Loucy (cell line): ENCODE data around the gene KLHL30.

Experiments used
- EZH2phosphoT487 ChIP-seq: fragments of 200-600 bp; IDR thresholded peaks from 2 replicates; pipeline ENCODE4 v1.6.1; 2018; ENCODE audit warnings: antibody characterized with exemption, mild to moderate bottlenecking, moderate library complexity, borderline replicate concordance
- TF ChIP-seq, protein P1 (sequence below): fragments of 200-600 bp; sonication (generic); conservative IDR thresholded peaks from 2 replicates; pipeline ENCODE4 v1.5.1; 2014; ENCODE audit warnings: mild to moderate bottlenecking, antibody characterized with exemption, low read length

DNA sequence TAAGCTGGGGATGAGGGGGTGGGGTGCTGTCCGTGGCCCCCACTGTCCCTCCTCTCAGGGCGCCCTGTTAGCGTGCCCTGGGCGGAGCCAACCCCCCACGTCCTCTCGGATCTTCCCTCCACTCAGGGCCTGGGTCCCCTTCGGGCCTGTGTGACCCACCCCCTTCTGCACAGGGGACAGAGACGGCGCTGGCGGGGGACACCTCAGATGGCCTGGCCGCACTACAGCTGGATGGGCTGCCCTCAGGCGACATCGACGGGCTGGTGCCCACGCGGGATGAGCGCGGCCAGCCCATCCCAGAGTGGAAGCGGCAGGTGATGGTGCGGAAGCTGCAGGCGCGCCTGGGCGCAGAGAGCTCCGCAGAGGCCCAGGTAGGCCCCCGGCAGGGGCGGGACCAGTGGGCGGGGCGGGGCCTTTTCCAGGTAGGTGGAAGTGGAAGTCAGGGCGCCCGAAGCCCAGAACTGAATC is 9.9 kb upstream of the KLHL30 start:
- TF ChIP-seq, protein P1, sequence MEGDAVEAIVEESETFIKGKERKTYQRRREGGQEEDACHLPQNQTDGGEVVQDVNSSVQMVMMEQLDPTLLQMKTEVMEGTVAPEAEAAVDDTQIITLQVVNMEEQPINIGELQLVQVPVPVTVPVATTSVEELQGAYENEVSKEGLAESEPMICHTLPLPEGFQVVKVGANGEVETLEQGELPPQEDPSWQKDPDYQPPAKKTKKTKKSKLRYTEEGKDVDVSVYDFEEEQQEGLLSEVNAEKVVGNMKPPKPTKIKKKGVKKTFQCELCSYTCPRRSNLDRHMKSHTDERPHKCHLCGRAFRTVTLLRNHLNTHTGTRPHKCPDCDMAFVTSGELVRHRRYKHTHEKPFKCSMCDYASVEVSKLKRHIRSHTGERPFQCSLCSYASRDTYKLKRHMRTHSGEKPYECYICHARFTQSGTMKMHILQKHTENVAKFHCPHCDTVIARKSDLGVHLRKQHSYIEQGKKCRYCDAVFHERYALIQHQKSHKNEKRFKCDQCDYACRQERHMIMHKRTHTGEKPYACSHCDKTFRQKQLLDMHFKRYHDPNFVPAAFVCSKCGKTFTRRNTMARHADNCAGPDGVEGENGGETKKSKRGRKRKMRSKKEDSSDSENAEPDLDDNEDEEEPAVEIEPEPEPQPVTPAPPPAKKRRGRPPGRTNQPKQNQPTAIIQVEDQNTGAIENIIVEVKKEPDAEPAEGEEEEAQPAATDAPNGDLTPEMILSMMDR = no peak
- no peak for TF ChIP-seq EZH2phosphoT487
